GM23338 (cell line): ENCODE measurements around the gene ILKAP. TPM values are rescaled to one million over a fixed set of nuclear protein-coding genes. Genes with fewer than 3 reads are reported as not detected.

Source experiments
- ATAC-seq: fragments of 200-7000 bp; cut with Tn5 transposase; 3 replicates; pipeline ENCODE4 v1.9.1; 2020
- DNase-seq: peaks from one replicate; pipeline ENCODE4 v3.0.0-alpha.2; 2015; ENCODE audit warnings: low spot score
- H2AFZ ChIP-seq: fragments of 200-600 bp; sonication (generic); 2 replicates; pipeline ENCODE4 v1.8.0; 2016; ENCODE audit warnings: antibody characterized with exemption, mild to moderate bottlenecking, moderate library complexity
- H3F3A ChIP-seq: fragments of 200-600 bp; sonication (generic); replicated peaks from 2 replicates; pipeline ENCODE4 v1.8.0; 2017; ENCODE audit warnings: antibody characterized with exemption, mixed run types, low read depth
- H3K27ac ChIP-seq: fragments of 200-600 bp; sonication (generic); 2 replicates; pipeline ENCODE4 v1.6.1; 2016; ENCODE audit warnings: low read depth
- H3K27me3 ChIP-seq: fragments of 200-600 bp; sonication (generic); 2 replicates; pipeline ENCODE4 v1.8.0; 2016; ENCODE audit warnings: mild to moderate bottlenecking, mixed run types, moderate library complexity; ENCODE audit not compliant: insufficient read depth
- H3K36me3 ChIP-seq: fragments of 200-600 bp; sonication (generic); 2 replicates; pipeline ENCODE4 v1.8.0; 2016; ENCODE audit warnings: mild to moderate bottlenecking; ENCODE audit not compliant: insufficient read depth
- H3K4me1 ChIP-seq: fragments of 200-600 bp; sonication (generic); 2 replicates; pipeline ENCODE4 v1.8.0; 2016; ENCODE audit warnings: mild to moderate bottlenecking, moderate library complexity; ENCODE audit not compliant: insufficient read depth
- H3K4me2 ChIP-seq: fragments of 200-600 bp; sonication (generic); 2 replicates; pipeline ENCODE4 v1.7.1; 2017; ENCODE audit warnings: mixed run types
- H3K4me3 ChIP-seq: fragments of 200-600 bp; sonication (generic); 2 replicates; pipeline ENCODE4 v1.6.1; 2016; ENCODE audit warnings: mixed run types
- H3K79me2 ChIP-seq: fragments of 200-600 bp; sonication (generic); replicated peaks from 2 replicates; pipeline ENCODE4 v1.8.0; 2017; ENCODE audit warnings: mild to moderate bottlenecking; ENCODE audit not compliant: insufficient read depth
- H3K9me2 ChIP-seq: fragments of 200-600 bp; sonication (generic); 2 replicates; pipeline ENCODE4 v1.8.0; 2017; ENCODE audit not compliant: insufficient read depth
- H4K20me1 ChIP-seq: fragments of 200-600 bp; sonication (generic); replicated peaks from 2 replicates; pipeline ENCODE4 v1.8.0; 2017; ENCODE audit warnings: mild to moderate bottlenecking; ENCODE audit not compliant: insufficient read depth
- H3K27ac Mint-ChIP-seq: 2 replicates; pipeline ENCODE4 v1.8.0; 2020; ENCODE audit warnings: inconsistent platforms, mild to moderate bottlenecking, moderate library complexity, mixed read lengths
- H3K27me3 Mint-ChIP-seq: 3 replicates; pipeline ENCODE4 v1.8.0; 2022; ENCODE audit warnings: low read depth, mild to moderate bottlenecking, moderate library complexity, mixed read lengths, inconsistent platforms; ENCODE audit not compliant: insufficient read depth, poor library complexity
- H3K36me3 Mint-ChIP-seq: 3 replicates; pipeline ENCODE4 v1.8.0; 2021; ENCODE audit warnings: low read depth, mild to moderate bottlenecking, inconsistent platforms, moderate library complexity, mixed read lengths
- H3K4me1 Mint-ChIP-seq: 3 replicates; pipeline ENCODE4 v1.8.0; 2020; ENCODE audit warnings: mild to moderate bottlenecking, inconsistent platforms, mixed read lengths
- H3K4me3 Mint-ChIP-seq: 3 replicates; pipeline ENCODE4 v1.8.0; 2021; ENCODE audit warnings: moderate library complexity, mild to moderate bottlenecking, inconsistent platforms, mixed read lengths
- H3K9me3 Mint-ChIP-seq: 3 replicates; pipeline ENCODE4 v1.8.0; 2020; ENCODE audit warnings: moderate library complexity, mild to moderate bottlenecking, inconsistent platforms, mixed read lengths
- CREB1 ChIP-seq: fragments of 250-450 bp; sonication (Bioruptor Pico); IDR thresholded peaks from 2 replicates; pipeline ENCODE4 v1.5.0; 2020; ENCODE audit warnings: low read depth, mild to moderate bottlenecking, moderate library complexity
- polyA plus RNA-seq: library from polyadenylated mRNA; unstranded; fragments of >200 nt; fragmentation: Nextera tagmentation; extraction: Ambion mirVana; gene quantifications from 2 replicates; pipeline ENCODE4 v1.2.1, GENCODE V29; 2016
- total RNA-seq: library from RNA; depleted of rRNA; stranded (reverse); fragments of >200 nt; shearing (Covaris generic); gene quantifications from 2 replicates; pipeline ENCODE4 v1.2.3, GENCODE V29; 2014
- TF ChIP-seq, protein P1 (sequence below): fragments of 250-450 bp; sonication (Bioruptor Pico); IDR thresholded peaks from 2 replicates; pipeline ENCODE4 v1.5.0; 2020; ENCODE audit warnings: mild to moderate bottlenecking, moderate library complexity

The ILKAP gene
- total and polyA plus RNA-seq, 2 experiments from 2014 or later = 17.0 to 35.9 TPM

- Histone ChIP-seq H3K9me2 (0 out of 2 replicates have a peak, but pooled peaks cover 4% of the 10 kb centered on the region), H3K4me1 (peaks cover 13% of the 10 kb centered on the region), H3K27me3 (peaks cover 8% of the 10 kb centered on the region; the same call in 1 of the 2 replicates), H3F3A (no peaks in the 10 kb centered on the region), H2AFZ (no peak overlapping the region), H3K27ac (no peak overlapping the region), H3K4me3 (no peak overlapping the region), H3K36me3 (no peaks in the 10 kb centered on the region), H3K4me2 (no peak overlapping the region), H3K79me2 (peaks cover 10% of the 10 kb centered on the region), H4K20me1 (peaks cover 7% of the 10 kb centered on the region)
- Mint-ChIP-seq H3K27ac (no peak overlapping the region), H3K9me3 (peaks cover 9% of the 10 kb centered on the region), H3K36me3 (peaks cover 4% of the 10 kb centered on the region; the same call in 1 of the 3 replicates), H3K4me3 (no peak overlapping the region), H3K4me1 (peaks cover 5% of the 10 kb centered on the region), H3K27me3 (peaks cover 5% of the 10 kb centered on the region)
- no peak for ATAC-seq
- TF ChIP-seq, protein P1, sequence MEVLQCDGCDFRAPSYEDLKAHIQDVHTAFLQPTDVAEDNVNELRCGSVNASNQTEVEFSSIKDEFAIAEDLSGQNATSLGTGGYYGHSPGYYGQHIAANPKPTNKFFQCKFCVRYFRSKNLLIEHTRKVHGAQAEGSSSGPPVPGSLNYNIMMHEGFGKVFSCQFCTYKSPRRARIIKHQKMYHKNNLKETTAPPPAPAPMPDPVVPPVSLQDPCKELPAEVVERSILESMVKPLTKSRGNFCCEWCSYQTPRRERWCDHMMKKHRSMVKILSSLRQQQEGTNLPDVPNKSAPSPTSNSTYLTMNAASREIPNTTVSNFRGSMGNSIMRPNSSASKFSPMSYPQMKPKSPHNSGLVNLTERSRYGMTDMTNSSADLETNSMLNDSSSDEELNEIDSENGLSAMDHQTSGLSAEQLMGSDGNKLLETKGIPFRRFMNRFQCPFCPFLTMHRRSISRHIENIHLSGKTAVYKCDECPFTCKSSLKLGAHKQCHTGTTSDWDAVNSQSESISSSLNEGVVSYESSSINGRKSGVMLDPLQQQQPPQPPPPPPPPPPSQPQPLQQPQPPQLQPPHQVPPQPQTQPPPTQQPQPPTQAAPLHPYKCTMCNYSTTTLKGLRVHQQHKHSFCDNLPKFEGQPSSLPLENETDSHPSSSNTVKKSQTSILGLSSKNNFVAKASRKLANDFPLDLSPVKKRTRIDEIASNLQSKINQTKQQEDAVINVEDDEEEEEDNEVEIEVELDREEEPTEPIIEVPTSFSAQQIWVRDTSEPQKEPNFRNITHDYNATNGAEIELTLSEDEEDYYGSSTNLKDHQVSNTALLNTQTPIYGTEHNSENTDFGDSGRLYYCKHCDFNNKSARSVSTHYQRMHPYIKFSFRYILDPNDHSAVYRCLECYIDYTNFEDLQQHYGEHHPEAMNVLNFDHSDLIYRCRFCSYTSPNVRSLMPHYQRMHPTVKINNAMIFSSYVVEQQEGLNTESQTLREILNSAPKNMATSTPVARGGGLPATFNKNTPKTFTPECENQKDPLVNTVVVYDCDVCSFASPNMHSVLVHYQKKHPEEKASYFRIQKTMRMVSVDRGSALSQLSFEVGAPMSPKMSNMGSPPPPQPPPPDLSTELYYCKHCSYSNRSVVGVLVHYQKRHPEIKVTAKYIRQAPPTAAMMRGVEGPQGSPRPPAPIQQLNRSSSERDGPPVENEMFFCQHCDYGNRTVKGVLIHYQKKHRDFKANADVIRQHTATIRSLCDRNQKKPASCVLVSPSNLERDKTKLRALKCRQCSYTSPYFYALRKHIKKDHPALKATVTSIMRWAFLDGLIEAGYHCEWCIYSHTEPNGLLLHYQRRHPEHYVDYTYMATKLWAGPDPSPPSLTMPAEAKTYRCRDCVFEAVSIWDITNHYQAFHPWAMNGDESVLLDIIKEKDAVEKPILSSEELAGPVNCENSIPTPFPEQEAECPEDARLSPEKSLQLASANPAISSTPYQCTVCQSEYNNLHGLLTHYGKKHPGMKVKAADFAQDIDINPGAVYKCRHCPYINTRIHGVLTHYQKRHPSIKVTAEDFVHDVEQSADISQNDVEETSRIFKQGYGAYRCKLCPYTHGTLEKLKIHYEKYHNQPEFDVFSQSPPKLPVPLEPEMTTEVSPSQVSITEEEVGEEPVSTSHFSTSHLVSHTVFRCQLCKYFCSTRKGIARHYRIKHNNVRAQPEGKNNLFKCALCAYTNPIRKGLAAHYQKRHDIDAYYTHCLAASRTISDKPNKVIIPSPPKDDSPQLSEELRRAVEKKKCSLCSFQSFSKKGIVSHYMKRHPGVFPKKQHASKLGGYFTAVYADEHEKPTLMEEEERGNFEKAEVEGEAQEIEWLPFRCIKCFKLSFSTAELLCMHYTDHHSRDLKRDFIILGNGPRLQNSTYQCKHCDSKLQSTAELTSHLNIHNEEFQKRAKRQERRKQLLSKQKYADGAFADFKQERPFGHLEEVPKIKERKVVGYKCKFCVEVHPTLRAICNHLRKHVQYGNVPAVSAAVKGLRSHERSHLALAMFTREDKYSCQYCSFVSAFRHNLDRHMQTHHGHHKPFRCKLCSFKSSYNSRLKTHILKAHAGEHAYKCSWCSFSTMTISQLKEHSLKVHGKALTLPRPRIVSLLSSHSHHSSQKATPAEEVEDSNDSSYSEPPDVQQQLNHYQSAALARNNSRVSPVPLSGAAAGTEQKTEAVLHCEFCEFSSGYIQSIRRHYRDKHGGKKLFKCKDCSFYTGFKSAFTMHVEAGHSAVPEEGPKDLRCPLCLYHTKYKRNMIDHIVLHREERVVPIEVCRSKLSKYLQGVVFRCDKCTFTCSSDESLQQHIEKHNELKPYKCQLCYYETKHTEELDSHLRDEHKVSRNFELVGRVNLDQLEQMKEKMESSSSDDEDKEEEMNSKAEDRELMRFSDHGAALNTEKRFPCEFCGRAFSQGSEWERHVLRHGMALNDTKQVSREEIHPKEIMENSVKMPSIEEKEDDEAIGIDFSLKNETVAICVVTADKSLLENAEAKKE (CRISPR knock-in tag) = no peak
- no peak for DNase-seq
Measured at GRCh38 chr2:238207006-238207405, 3.5 kb upstream of the ILKAP start.

- Mint-ChIP-seq H3K27ac (no peak overlapping the region), H3K4me1 (peaks cover 6% of the 10 kb centered on the region), H3K9me3 (peaks cover 9% of the 10 kb centered on the region), H3K36me3 (peaks cover 4% of the 10 kb centered on the region; the same call in 1 of the 3 replicates), H3K4me3 (peak overlapping the region; percentile 79), H3K27me3 (peaks cover 6% of the 10 kb centered on the region)
- peaks cover 39% of the 10 kb centered on the region for H3K79me2 ChIP-seq
- DNase-seq (no peak), ATAC-seq (peak; percentile 20; the same call in 2 of the 3 replicates)
- no peak overlapping the region for H3K27ac ChIP-seq
- peak overlapping the region; percentile 99 for H2AFZ ChIP-seq
- peaks cover 33% of the 10 kb centered on the region for H4K20me1 ChIP-seq
- no peaks in the 10 kb centered on the region for H3K36me3 ChIP-seq
- H3K9me2 ChIP-seq = 0 out of 2 replicates have a peak, but pooled peaks cover 4% of the 10 kb centered on the region
- H3K4me3 ChIP-seq = peak overlapping the region; percentile 57
- peaks cover 8% of the 10 kb centered on the region; the same call in 1 of the 2 replicates for H3K27me3 ChIP-seq
- H3K4me2 ChIP-seq = peak overlapping the region; percentile 83
- peaks cover 17% of the 10 kb centered on the region for H3K4me1 ChIP-seq
- TF ChIP-seq, protein P1 (CRISPR knock-in tag) = no peak
- TF ChIP-seq CREB1 (CRISPR knock-in tag) = no peak
- no peaks in the 10 kb centered on the region for H3F3A ChIP-seq
Measured at GRCh38 chr2:238203973-238204683, 633 bp upstream of the ILKAP start.
